ENCODE data around the gene FAM240B.

DNA sequence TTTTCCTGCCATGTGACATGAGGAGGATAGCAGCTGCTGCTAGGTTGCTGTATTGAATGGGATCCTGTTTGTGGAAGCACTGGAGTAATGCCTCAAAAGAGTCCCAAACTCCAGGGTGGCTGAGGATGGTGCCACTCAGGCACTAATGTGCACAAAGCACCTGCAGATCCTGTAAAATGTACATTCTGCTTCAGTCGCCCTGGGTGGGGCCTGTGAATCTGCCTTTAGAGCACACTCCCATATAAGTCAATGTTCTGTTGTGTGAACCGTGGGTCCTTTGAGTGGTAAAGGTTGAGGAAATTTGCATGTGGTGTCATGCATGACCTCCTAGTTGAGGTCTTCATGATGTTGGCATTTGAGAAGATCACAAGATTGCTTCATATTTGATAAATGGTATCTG lies 67.9 kb downstream of the FAM240B start:
- TF ChIP-seq, protein P1, sequence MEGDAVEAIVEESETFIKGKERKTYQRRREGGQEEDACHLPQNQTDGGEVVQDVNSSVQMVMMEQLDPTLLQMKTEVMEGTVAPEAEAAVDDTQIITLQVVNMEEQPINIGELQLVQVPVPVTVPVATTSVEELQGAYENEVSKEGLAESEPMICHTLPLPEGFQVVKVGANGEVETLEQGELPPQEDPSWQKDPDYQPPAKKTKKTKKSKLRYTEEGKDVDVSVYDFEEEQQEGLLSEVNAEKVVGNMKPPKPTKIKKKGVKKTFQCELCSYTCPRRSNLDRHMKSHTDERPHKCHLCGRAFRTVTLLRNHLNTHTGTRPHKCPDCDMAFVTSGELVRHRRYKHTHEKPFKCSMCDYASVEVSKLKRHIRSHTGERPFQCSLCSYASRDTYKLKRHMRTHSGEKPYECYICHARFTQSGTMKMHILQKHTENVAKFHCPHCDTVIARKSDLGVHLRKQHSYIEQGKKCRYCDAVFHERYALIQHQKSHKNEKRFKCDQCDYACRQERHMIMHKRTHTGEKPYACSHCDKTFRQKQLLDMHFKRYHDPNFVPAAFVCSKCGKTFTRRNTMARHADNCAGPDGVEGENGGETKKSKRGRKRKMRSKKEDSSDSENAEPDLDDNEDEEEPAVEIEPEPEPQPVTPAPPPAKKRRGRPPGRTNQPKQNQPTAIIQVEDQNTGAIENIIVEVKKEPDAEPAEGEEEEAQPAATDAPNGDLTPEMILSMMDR (IDR thresholded peaks at IDR 0.05; ENCODE audit: low read depth, low read length), result no peak
- TF ChIP-seq POLR2A (IDR thresholded peaks at IDR 0.05; ENCODE audit: extremely low read depth, insufficient read length), result no peak
